Stomach (tissue), 4 donors: ENCODE data around the gene SLC13A2.

Experiments
- CTCF ChIP-seq, 7 experiments: fragments of 450-650 bp in 4 of 7; fragments of 200-600 bp in 3 of 7; sonication (generic) in 3 of 7; IDR thresholded peaks; one replicate each; pipeline ENCODE4 v1.5.1; 2016 to 2019; ENCODE audit warnings: antibody characterized with exemption in 7 of 7, control low read depth in 2 of 7, mild to moderate bottlenecking in 1 of 7
- POLR2A ChIP-seq, 4 donors: fragments of 450-650 bp; IDR thresholded peaks; one replicate each; pipeline ENCODE4 v1.6.1; 2016; ENCODE audit warnings: antibody characterized with exemption in 4 of 4, control low read depth in 2 of 4, mild to moderate bottlenecking in 1 of 4, moderate library complexity in 1 of 4

GRCh38 chr17:28468781-28469180, 4.7 kb upstream of the SLC13A2 start:
- no peak for TF ChIP-seq POLR2A (IDR thresholded peaks at IDR 0.05)
- no peak for TF ChIP-seq CTCF (IDR thresholded peaks at IDR 0.05)
